GM23338 (cell line): ENCODE measurements around the gene CTNNA2. TPM values are rescaled to one million over a fixed set of nuclear protein-coding genes. Genes with fewer than 3 reads are reported as not detected.

Experiments
- ATAC-seq: fragments of 200-7000 bp; cut with Tn5 transposase; 3 replicates; pipeline ENCODE4 v1.9.1; 2020
- DNase-seq: peaks from one replicate; pipeline ENCODE4 v3.0.0-alpha.2; 2015; ENCODE audit warnings: low spot score
- H2AFZ ChIP-seq: fragments of 200-600 bp; sonication (generic); 2 replicates; pipeline ENCODE4 v1.8.0; 2016; ENCODE audit warnings: antibody characterized with exemption, mild to moderate bottlenecking, moderate library complexity
- H3F3A ChIP-seq: fragments of 200-600 bp; sonication (generic); replicated peaks from 2 replicates; pipeline ENCODE4 v1.8.0; 2017; ENCODE audit warnings: antibody characterized with exemption, mixed run types, low read depth
- H3K27ac ChIP-seq: fragments of 200-600 bp; sonication (generic); 2 replicates; pipeline ENCODE4 v1.6.1; 2016; ENCODE audit warnings: low read depth
- H3K27me3 ChIP-seq: fragments of 200-600 bp; sonication (generic); 2 replicates; pipeline ENCODE4 v1.8.0; 2016; ENCODE audit warnings: mild to moderate bottlenecking, mixed run types, moderate library complexity; ENCODE audit not compliant: insufficient read depth
- H3K36me3 ChIP-seq: fragments of 200-600 bp; sonication (generic); 2 replicates; pipeline ENCODE4 v1.8.0; 2016; ENCODE audit warnings: mild to moderate bottlenecking; ENCODE audit not compliant: insufficient read depth
- H3K4me1 ChIP-seq: fragments of 200-600 bp; sonication (generic); 2 replicates; pipeline ENCODE4 v1.8.0; 2016; ENCODE audit warnings: mild to moderate bottlenecking, moderate library complexity; ENCODE audit not compliant: insufficient read depth
- H3K4me2 ChIP-seq: fragments of 200-600 bp; sonication (generic); 2 replicates; pipeline ENCODE4 v1.7.1; 2017; ENCODE audit warnings: mixed run types
- H3K4me3 ChIP-seq: fragments of 200-600 bp; sonication (generic); 2 replicates; pipeline ENCODE4 v1.6.1; 2016; ENCODE audit warnings: mixed run types
- H3K79me2 ChIP-seq: fragments of 200-600 bp; sonication (generic); replicated peaks from 2 replicates; pipeline ENCODE4 v1.8.0; 2017; ENCODE audit warnings: mild to moderate bottlenecking; ENCODE audit not compliant: insufficient read depth
- H3K9me2 ChIP-seq: fragments of 200-600 bp; sonication (generic); 2 replicates; pipeline ENCODE4 v1.8.0; 2017; ENCODE audit not compliant: insufficient read depth
- H4K20me1 ChIP-seq: fragments of 200-600 bp; sonication (generic); replicated peaks from 2 replicates; pipeline ENCODE4 v1.8.0; 2017; ENCODE audit warnings: mild to moderate bottlenecking; ENCODE audit not compliant: insufficient read depth
- H3K27ac Mint-ChIP-seq: 2 replicates; pipeline ENCODE4 v1.8.0; 2020; ENCODE audit warnings: inconsistent platforms, mild to moderate bottlenecking, moderate library complexity, mixed read lengths
- H3K27me3 Mint-ChIP-seq: 3 replicates; pipeline ENCODE4 v1.8.0; 2022; ENCODE audit warnings: low read depth, mild to moderate bottlenecking, moderate library complexity, mixed read lengths, inconsistent platforms; ENCODE audit not compliant: insufficient read depth, poor library complexity
- H3K36me3 Mint-ChIP-seq: 3 replicates; pipeline ENCODE4 v1.8.0; 2021; ENCODE audit warnings: low read depth, mild to moderate bottlenecking, inconsistent platforms, moderate library complexity, mixed read lengths
- H3K4me1 Mint-ChIP-seq: 3 replicates; pipeline ENCODE4 v1.8.0; 2020; ENCODE audit warnings: mild to moderate bottlenecking, inconsistent platforms, mixed read lengths
- H3K4me3 Mint-ChIP-seq: 3 replicates; pipeline ENCODE4 v1.8.0; 2021; ENCODE audit warnings: moderate library complexity, mild to moderate bottlenecking, inconsistent platforms, mixed read lengths
- H3K9me3 Mint-ChIP-seq: 3 replicates; pipeline ENCODE4 v1.8.0; 2020; ENCODE audit warnings: moderate library complexity, mild to moderate bottlenecking, inconsistent platforms, mixed read lengths
- STAT1 ChIP-seq: IDR thresholded peaks from one replicate; pipeline ENCODE4 v1.6.1; 2016; ENCODE audit warnings: antibody characterized with exemption; ENCODE audit not compliant: unreplicated experiment
- polyA plus RNA-seq: library from polyadenylated mRNA; unstranded; fragments of >200 nt; fragmentation: Nextera tagmentation; extraction: Ambion mirVana; gene quantifications from 2 replicates; pipeline ENCODE4 v1.2.1, GENCODE V29; 2016
- total RNA-seq: library from RNA; depleted of rRNA; stranded (reverse); fragments of >200 nt; shearing (Covaris generic); gene quantifications from 2 replicates; pipeline ENCODE4 v1.2.3, GENCODE V29; 2014
- TF ChIP-seq, protein P1 (sequence below): fragments of 250-450 bp; sonication (Bioruptor Pico); IDR thresholded peaks from 2 replicates; pipeline ENCODE4 v1.5.0; 2020; ENCODE audit warnings: mild to moderate bottlenecking, moderate library complexity
- TF ChIP-seq, protein P2 (sequence below): IDR thresholded peaks from 2 replicates; pipeline ENCODE4 v1.6.1; 2016; ENCODE audit warnings: antibody characterized with exemption
- TF ChIP-seq, protein P3 (sequence below): IDR thresholded peaks from one replicate; pipeline ENCODE4 v1.6.1; 2018; ENCODE audit warnings: antibody characterized with exemption; ENCODE audit not compliant: unreplicated experiment

Gene CTNNA2
- total and polyA plus RNA-seq, 2 experiments from 2014 or later, result 6.4 to 15.6 TPM

DNA sequence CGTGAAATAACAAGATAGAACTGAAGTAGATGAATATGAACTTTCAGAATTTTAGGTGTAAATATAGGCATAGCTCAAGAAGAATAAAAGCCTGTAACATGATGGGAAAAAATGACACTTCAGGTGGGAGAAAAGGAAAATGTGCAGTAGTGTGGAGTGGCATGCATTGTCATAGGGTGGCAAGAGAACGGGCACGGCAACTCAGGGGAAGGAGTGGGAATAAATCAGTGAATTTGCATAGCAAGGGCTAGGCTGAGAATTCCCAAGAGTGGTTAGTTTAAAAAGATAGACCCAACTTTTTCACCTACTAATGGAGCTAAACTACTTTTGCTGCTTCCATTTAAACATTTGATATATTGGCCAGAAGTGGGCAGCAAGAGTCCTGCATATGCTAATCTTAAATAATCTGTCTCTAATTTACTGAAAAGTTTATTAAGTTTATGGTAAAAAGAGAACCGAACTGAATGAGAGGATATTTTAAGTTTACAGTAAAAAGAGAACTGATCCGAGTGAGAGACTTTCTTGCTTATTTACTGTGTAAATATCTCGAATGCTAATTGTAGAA, 228.1 kb downstream of the CTNNA2 start:
- no peaks in the 10 kb centered on the region for H4K20me1 ChIP-seq
- H3K79me2 ChIP-seq, result no peaks in the 10 kb centered on the region
- no peak overlapping the region for H3K27ac ChIP-seq
- Mint-ChIP-seq H3K27ac (no peak overlapping the region), H3K36me3 (no peaks in the 10 kb centered on the region), H3K4me1 (peaks cover 10% of the 10 kb centered on the region), H3K4me3 (no peak overlapping the region), H3K9me3 (no peaks in the 10 kb centered on the region), H3K27me3 (no peaks in the 10 kb centered on the region)
- H3F3A ChIP-seq, result no peaks in the 10 kb centered on the region
- TF ChIP-seq, protein P1, sequence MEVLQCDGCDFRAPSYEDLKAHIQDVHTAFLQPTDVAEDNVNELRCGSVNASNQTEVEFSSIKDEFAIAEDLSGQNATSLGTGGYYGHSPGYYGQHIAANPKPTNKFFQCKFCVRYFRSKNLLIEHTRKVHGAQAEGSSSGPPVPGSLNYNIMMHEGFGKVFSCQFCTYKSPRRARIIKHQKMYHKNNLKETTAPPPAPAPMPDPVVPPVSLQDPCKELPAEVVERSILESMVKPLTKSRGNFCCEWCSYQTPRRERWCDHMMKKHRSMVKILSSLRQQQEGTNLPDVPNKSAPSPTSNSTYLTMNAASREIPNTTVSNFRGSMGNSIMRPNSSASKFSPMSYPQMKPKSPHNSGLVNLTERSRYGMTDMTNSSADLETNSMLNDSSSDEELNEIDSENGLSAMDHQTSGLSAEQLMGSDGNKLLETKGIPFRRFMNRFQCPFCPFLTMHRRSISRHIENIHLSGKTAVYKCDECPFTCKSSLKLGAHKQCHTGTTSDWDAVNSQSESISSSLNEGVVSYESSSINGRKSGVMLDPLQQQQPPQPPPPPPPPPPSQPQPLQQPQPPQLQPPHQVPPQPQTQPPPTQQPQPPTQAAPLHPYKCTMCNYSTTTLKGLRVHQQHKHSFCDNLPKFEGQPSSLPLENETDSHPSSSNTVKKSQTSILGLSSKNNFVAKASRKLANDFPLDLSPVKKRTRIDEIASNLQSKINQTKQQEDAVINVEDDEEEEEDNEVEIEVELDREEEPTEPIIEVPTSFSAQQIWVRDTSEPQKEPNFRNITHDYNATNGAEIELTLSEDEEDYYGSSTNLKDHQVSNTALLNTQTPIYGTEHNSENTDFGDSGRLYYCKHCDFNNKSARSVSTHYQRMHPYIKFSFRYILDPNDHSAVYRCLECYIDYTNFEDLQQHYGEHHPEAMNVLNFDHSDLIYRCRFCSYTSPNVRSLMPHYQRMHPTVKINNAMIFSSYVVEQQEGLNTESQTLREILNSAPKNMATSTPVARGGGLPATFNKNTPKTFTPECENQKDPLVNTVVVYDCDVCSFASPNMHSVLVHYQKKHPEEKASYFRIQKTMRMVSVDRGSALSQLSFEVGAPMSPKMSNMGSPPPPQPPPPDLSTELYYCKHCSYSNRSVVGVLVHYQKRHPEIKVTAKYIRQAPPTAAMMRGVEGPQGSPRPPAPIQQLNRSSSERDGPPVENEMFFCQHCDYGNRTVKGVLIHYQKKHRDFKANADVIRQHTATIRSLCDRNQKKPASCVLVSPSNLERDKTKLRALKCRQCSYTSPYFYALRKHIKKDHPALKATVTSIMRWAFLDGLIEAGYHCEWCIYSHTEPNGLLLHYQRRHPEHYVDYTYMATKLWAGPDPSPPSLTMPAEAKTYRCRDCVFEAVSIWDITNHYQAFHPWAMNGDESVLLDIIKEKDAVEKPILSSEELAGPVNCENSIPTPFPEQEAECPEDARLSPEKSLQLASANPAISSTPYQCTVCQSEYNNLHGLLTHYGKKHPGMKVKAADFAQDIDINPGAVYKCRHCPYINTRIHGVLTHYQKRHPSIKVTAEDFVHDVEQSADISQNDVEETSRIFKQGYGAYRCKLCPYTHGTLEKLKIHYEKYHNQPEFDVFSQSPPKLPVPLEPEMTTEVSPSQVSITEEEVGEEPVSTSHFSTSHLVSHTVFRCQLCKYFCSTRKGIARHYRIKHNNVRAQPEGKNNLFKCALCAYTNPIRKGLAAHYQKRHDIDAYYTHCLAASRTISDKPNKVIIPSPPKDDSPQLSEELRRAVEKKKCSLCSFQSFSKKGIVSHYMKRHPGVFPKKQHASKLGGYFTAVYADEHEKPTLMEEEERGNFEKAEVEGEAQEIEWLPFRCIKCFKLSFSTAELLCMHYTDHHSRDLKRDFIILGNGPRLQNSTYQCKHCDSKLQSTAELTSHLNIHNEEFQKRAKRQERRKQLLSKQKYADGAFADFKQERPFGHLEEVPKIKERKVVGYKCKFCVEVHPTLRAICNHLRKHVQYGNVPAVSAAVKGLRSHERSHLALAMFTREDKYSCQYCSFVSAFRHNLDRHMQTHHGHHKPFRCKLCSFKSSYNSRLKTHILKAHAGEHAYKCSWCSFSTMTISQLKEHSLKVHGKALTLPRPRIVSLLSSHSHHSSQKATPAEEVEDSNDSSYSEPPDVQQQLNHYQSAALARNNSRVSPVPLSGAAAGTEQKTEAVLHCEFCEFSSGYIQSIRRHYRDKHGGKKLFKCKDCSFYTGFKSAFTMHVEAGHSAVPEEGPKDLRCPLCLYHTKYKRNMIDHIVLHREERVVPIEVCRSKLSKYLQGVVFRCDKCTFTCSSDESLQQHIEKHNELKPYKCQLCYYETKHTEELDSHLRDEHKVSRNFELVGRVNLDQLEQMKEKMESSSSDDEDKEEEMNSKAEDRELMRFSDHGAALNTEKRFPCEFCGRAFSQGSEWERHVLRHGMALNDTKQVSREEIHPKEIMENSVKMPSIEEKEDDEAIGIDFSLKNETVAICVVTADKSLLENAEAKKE (CRISPR knock-in tag), result no peak
- TF ChIP-seq STAT1, result no peak
- TF ChIP-seq, protein P2, sequence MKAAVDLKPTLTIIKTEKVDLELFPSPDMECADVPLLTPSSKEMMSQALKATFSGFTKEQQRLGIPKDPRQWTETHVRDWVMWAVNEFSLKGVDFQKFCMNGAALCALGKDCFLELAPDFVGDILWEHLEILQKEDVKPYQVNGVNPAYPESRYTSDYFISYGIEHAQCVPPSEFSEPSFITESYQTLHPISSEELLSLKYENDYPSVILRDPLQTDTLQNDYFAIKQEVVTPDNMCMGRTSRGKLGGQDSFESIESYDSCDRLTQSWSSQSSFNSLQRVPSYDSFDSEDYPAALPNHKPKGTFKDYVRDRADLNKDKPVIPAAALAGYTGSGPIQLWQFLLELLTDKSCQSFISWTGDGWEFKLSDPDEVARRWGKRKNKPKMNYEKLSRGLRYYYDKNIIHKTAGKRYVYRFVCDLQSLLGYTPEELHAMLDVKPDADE, result no peak
- TF ChIP-seq, protein P3, sequence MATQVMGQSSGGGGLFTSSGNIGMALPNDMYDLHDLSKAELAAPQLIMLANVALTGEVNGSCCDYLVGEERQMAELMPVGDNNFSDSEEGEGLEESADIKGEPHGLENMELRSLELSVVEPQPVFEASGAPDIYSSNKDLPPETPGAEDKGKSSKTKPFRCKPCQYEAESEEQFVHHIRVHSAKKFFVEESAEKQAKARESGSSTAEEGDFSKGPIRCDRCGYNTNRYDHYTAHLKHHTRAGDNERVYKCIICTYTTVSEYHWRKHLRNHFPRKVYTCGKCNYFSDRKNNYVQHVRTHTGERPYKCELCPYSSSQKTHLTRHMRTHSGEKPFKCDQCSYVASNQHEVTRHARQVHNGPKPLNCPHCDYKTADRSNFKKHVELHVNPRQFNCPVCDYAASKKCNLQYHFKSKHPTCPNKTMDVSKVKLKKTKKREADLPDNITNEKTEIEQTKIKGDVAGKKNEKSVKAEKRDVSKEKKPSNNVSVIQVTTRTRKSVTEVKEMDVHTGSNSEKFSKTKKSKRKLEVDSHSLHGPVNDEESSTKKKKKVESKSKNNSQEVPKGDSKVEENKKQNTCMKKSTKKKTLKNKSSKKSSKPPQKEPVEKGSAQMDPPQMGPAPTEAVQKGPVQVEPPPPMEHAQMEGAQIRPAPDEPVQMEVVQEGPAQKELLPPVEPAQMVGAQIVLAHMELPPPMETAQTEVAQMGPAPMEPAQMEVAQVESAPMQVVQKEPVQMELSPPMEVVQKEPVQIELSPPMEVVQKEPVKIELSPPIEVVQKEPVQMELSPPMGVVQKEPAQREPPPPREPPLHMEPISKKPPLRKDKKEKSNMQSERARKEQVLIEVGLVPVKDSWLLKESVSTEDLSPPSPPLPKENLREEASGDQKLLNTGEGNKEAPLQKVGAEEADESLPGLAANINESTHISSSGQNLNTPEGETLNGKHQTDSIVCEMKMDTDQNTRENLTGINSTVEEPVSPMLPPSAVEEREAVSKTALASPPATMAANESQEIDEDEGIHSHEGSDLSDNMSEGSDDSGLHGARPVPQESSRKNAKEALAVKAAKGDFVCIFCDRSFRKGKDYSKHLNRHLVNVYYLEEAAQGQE, result no peak
- no peaks in the 10 kb centered on the region for H3K9me2 ChIP-seq
- H3K27me3 ChIP-seq, result no peaks in the 10 kb centered on the region
- DNase-seq (peak; percentile 7), ATAC-seq (no peak)
- no peak overlapping the region for H3K4me3 ChIP-seq
- H2AFZ ChIP-seq, result no peak overlapping the region
- H3K4me1 ChIP-seq, result peaks cover 7% of the 10 kb centered on the region; the same call in 1 of the 2 replicates
- no peak overlapping the region for H3K4me2 ChIP-seq
- no peaks in the 10 kb centered on the region; the same call in 1 of the 2 replicates for H3K36me3 ChIP-seq
